ENCODE data around the gene CXCR3.

DNA sequence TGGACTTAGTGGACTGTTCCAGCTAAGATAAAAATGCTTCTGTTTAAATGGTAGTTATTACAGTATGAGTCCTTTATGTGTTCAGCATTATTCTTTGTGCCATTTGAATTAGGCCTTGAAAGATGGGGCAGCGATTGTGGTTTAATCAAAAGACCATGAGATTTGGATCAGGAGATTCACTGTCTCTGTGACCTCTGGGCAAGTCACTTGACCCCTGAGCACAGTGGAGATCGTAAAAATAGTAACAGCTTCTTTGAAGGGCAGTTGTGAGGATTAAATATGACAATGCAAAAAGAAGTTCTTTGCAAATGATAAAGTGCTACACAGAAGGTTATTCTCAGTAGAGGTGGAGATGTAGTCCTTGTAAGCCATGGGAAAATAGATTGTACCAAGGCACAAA lies 10.8 kb downstream of the CXCR3 start:
- no peak for TF ChIP-seq POLR2AphosphoS5 (IDR thresholded peaks at IDR 0.05)
- no peak for TF ChIP-seq CTCF (IDR thresholded peaks at IDR 0.05)
- no peak for TF ChIP-seq POLR2A (IDR thresholded peaks at IDR 0.05)
